Activated naive CD4-positive, alpha-beta T cell treated with anti-CD3 and anti-CD28 coated beads, Interleukin-2, amount 50 U/mL, for 72 hours (primary cell): ENCODE results near the gene TMCO4. TPM values are rescaled to one million over a fixed set of nuclear protein-coding genes. Genes with fewer than 3 reads are reported as not detected.

Experiments used
- ATAC-seq, 2 donors: fragments of 150-1000 bp; cut with Tn5 transposase; 2 replicates each; pipeline ENCODE4 v1.10.0; 2021; ENCODE audit warnings: mild to moderate bottlenecking in 2 of 2, moderate library complexity in 2 of 2
- DNase-seq, 2 donors: peaks; one replicate each; pipeline ENCODE4 v3.0.0; 2021 to 2022; ENCODE audit warnings: low spot score in 2 of 2
- H3K27ac Mint-ChIP-seq, 2 donors: one replicate each; pipeline ENCODE4 v1.8.0; 2022; ENCODE audit warnings: mild to moderate bottlenecking in 2 of 2, mixed read lengths in 2 of 2
- H3K36me3 Mint-ChIP-seq, 2 donors: one replicate each; pipeline ENCODE4 v1.8.0; 2022; ENCODE audit warnings: mixed read lengths in 2 of 2
- H3K9me3 Mint-ChIP-seq, 2 donors: one replicate each; pipeline ENCODE4 v1.8.0; 2022; ENCODE audit warnings: mixed read lengths in 2 of 2
- total RNA-seq, 2 donors: library from RNA; stranded (reverse); gene quantifications; one replicate each; pipeline ENCODE4 v1.2.3, GENCODE V29; 2022

Gene TMCO4
- total RNA-seq, 2 donors from 2014 or later = 6.9 to 18.7 TPM

DNA sequence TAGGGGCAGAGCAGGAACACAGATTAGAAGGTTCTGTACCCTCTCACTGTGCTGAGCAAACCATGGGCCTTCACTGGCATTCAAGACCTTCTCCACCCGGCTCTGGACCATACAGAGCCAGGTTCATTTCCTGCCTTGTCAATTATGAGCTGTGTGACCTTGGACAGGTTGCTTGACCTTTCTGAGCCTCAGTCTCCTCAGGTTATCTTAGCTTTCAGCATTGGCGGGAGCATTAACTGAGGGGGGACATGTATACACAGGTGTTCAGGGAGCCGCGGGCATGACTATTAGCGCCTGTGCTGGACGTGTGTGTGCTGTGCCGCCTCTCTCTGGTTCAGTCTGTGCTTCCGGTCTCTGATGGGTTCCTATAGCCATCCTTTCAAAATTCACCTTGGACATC, 102.9 kb downstream of the TMCO4 start:
- no peaks in the 10 kb centered on the region for H3K9me3 Mint-ChIP-seq
- ATAC-seq (no peak), DNase-seq (no peak)
- peaks cover 3 to 11% of the 10 kb centered on the region in 2 donors for H3K36me3 Mint-ChIP-seq
- no peak overlapping the region for H3K27ac Mint-ChIP-seq

DNA sequence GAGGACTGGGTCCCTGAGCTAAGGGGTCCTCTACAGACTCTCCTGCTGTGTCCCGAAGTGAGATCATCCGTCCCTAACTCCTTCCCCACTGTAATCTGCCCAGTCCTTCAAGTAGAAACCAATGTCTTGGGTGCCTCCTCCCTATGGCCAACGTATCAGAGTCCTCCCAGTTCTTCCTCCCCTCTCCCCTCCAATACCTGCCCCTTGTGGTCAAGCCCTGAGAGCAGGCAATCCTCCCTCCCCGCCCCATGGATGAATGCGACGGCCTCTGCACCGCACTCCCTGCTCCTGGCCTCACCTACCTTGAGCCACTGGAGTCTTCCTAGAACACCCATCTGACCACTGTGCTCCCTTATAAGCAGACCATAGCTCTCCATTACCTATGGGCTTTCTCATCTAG, 103.9 kb downstream of the TMCO4 start:
- DNase-seq = no peak
- H3K9me3 Mint-ChIP-seq = no peaks in the 10 kb centered on the region
- ATAC-seq = no peak

GRCh38 chr1:19694298-19694697, 105.4 kb downstream of the TMCO4 start:
- Mint-ChIP-seq H3K9me3 (peaks cover 0 to 4% of the 10 kb centered on the region in 2 donors), H3K27ac (no peak overlapping the region), H3K36me3 (peaks cover 16 to 37% of the 10 kb centered on the region in 2 donors)
- DNase-seq (no peak), ATAC-seq (no peak)

More for the DNA sequence above, 103.9 kb downstream of the TMCO4 start:
- H3K27ac Mint-ChIP-seq = peak overlapping the region in 1 of 2 donors; percentile 41
- H3K36me3 Mint-ChIP-seq = peaks cover 6 to 22% of the 10 kb centered on the region in 2 donors

DNA sequence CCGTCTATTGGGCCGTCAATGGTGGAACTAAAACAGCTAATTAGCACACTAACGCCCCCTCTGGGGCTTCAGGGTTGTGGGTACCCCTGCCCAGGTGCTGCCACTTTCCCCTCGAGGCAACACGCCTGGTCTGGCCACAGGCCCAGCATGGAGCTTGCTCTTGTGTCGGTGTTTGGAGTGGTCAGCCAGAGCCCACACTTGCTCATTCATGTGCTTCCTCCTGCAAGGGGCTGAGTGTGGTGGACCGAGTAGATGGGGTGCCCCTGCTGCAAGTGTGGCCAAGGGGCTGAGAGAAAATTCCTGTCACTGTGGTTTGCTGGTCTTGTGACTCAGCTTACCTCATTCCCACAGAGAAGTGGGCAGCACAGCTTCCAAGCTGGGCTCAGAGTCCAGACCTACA, 109.4 kb downstream of the TMCO4 start:
- peaks cover 0 to 4% of the 10 kb centered on the region in 2 donors for H3K9me3 Mint-ChIP-seq
- no peak for DNase-seq
- peak overlapping the region in 1 of 2 donors; percentile 81 for H3K27ac Mint-ChIP-seq
- ATAC-seq = peak in 1 of 2 donors; percentile 66
- peaks cover 21 to 51% of the 10 kb centered on the region in 2 donors for H3K36me3 Mint-ChIP-seq

DNA sequence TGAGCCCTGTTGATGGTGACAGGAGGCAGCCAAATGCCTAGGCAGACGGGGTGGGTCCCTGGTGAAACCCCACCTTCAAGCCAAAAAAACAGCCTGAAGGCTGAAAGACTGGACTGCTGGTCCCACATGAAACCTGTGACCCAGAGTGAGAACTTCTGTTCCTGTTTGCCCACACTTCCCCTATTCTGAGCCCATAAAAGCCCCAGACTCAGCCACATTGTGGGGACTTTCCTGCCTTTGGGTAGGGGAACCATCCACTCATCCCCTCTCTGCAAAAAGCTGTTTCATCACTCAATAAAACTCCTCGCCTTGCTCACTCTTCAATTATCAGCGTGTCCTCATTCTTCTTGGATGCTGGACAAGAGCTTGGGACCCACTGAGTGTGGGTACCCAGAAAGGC, 109.9 kb downstream of the TMCO4 start:
- H3K36me3 Mint-ChIP-seq = peaks cover 21 to 51% of the 10 kb centered on the region in 2 donors
- DNase-seq (no peak), ATAC-seq (peak in 1 of 2 donors; percentile 65)
- peak overlapping the region in 1 of 2 donors; percentile 81 for H3K27ac Mint-ChIP-seq
- peaks cover 0 to 4% of the 10 kb centered on the region in 2 donors for H3K9me3 Mint-ChIP-seq

GRCh38 chr1:19689085-19689757, 110.5 kb downstream of the TMCO4 start:
- DNase-seq = no peak
- peaks cover 0 to 4% of the 10 kb centered on the region in 2 donors for H3K9me3 Mint-ChIP-seq
- ATAC-seq = no peak

DNA sequence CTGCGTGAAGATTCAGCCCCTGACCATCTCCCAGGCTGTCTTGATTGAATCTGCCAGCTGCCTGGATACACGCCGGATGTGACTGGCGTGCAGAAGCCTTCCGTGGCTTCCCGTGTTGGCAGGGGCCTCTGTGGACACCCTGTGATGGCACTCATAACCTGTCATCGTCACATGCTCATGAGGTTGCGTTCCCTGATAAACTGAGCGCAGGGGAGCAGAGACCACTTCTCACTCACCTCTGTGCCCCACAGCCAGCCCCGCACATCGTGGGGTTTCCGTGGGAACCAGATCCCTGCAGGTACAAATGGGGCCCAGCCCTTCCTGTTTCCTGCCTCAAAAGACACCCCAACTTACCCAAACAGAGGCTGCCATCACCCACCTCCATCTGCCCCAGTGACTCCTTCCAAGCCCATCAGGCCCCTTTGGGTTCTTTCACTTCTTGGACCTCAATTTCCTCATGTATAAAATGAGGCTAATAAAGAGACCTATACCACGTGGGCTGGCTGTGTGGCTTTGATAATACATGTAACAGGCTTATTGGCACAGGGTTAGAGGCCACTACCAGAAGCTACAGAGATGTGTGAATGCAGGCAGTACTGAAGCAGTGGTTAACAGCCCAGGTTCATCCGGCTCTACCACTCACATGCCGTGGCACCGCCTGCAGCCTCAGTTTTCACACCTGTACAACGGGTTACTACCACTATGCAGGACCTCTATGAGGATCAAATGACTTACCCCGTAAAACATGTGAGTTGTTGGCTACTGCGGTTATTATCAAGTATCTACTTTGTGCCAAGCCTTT, 111.5 kb downstream of the TMCO4 start:
- Mint-ChIP-seq H3K9me3 (peaks cover 0 to 4% of the 10 kb centered on the region in 2 donors), H3K36me3 (peaks cover 21 to 51% of the 10 kb centered on the region in 2 donors), H3K27ac (no peak overlapping the region)
- no peak for DNase-seq
- ATAC-seq = no peak

More at GRCh38 chr1:19689085-19689757, 110.5 kb downstream of the TMCO4 start:
- H3K27ac Mint-ChIP-seq = peak overlapping the region in 1 of 2 donors; percentile 81
- peaks cover 21 to 51% of the 10 kb centered on the region in 2 donors for H3K36me3 Mint-ChIP-seq

- Mint-ChIP-seq H3K36me3 (peaks cover 21 to 51% of the 10 kb centered on the region in 2 donors), H3K9me3 (peaks cover 0 to 4% of the 10 kb centered on the region in 2 donors), H3K27ac (no peak overlapping the region)
- no peak for ATAC-seq
- DNase-seq = no peak
Observed at GRCh38 chr1:19687414-19687813, 112.3 kb downstream of the TMCO4 start.

GRCh38 chr1:19685994-19686393, 113.7 kb downstream of the TMCO4 start:
- peaks cover 0 to 4% of the 10 kb centered on the region in 2 donors for H3K9me3 Mint-ChIP-seq
- H3K27ac Mint-ChIP-seq = no peak overlapping the region
- ATAC-seq (no peak), DNase-seq (no peak)
- H3K36me3 Mint-ChIP-seq = peaks cover 15 to 37% of the 10 kb centered on the region in 2 donors

GRCh38 chr1:19684677-19685076, 115.0 kb downstream of the TMCO4 start:
- Mint-ChIP-seq H3K9me3 (no peaks in the 10 kb centered on the region), H3K27ac (no peak overlapping the region), H3K36me3 (peaks cover 6 to 24% of the 10 kb centered on the region in 2 donors)
- DNase-seq (no peak), ATAC-seq (no peak)

DNA sequence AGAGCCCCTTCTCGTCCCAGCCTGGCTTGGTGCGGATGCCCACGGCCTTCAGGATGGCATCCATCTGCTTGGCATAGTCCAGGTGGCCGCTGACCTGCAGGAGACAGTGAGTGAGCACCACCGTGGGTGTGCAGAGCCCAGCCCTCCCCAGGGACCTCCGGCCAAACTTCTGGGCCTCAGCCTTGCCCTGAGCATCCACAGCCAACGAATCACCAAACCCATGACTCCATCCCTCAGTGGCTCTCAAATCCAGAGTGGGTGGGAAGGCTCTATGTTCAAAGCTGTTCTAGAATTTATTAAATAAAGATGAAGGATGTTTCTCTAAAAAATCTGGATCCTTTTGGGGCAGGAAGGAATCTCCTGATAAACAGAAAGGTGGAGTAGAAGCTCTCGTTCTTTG, 116.4 kb downstream of the TMCO4 start:
- no peak for DNase-seq
- H3K27ac Mint-ChIP-seq = no peak overlapping the region
- no peak for ATAC-seq
- peaks cover 6 to 11% of the 10 kb centered on the region in 2 donors for H3K36me3 Mint-ChIP-seq
- H3K9me3 Mint-ChIP-seq = no peaks in the 10 kb centered on the region

DNA sequence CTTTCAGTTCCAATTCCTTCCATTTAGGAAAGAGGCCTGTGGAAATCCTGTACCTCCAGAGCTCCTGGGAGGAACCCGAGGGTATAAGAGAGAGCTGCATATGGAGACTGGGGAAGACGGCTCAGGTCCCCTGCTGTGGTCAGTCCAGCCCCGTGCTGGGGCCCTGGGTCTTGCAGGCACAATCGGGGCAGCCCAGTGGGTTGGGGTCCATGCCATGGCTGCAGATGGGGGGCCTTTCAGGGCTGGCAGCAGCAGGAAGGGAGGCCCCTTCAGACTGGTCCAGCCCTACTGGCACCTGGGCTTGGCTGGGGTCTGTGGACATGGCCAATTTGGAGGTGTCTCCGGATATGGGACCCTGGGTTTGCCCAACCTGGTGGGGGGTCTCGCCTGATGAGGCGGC, 116.8 kb downstream of the TMCO4 start:
- H3K36me3 Mint-ChIP-seq = peaks cover 6 to 8% of the 10 kb centered on the region in 2 donors
- no peaks in the 10 kb centered on the region for H3K9me3 Mint-ChIP-seq
- no peak for ATAC-seq
- H3K27ac Mint-ChIP-seq = no peak overlapping the region
- no peak for DNase-seq

GRCh38 chr1:19682257-19682656, 117.5 kb downstream of the TMCO4 start:
- peak overlapping the region in 1 of 2 donors; percentile 29 for H3K27ac Mint-ChIP-seq

DNA sequence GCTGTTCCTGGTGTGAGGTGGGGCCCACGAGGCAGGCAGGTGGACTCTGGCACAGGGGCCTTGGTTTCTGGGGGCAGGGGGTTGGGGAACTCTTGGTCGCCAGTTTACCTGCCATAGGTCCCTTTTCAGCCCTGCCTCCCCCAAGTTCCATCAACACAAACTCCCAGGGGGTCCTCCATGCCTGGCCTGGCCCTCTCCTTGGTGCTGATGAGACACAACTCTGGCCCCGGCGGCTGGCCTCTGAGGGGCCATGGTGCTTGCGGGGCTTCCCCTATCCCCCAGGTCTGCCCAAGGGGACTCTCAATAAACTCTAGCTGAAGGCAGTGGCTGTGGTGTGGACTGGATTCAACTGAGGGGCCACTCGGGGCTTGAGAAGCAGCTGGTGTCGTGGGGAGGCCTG, 119.1 kb downstream of the TMCO4 start:
- DNase-seq = no peak
- no peaks in the 10 kb centered on the region for H3K36me3 Mint-ChIP-seq
- H3K9me3 Mint-ChIP-seq = no peaks in the 10 kb centered on the region
- no peak for ATAC-seq
- no peak overlapping the region for H3K27ac Mint-ChIP-seq

More at GRCh38 chr1:19682257-19682656, 117.5 kb downstream of the TMCO4 start:
- peaks cover 2 to 3% of the 10 kb centered on the region in 2 donors for H3K36me3 Mint-ChIP-seq
- H3K9me3 Mint-ChIP-seq = no peaks in the 10 kb centered on the region
- no peak for ATAC-seq
- no peak for DNase-seq

- ATAC-seq = no peak
- H3K27ac Mint-ChIP-seq = no peak overlapping the region
- H3K9me3 Mint-ChIP-seq = no peaks in the 10 kb centered on the region
- no peaks in the 10 kb centered on the region for H3K36me3 Mint-ChIP-seq
- no peak for DNase-seq
Observed at GRCh38 chr1:19679691-19680090, 120.0 kb downstream of the TMCO4 start.

DNA sequence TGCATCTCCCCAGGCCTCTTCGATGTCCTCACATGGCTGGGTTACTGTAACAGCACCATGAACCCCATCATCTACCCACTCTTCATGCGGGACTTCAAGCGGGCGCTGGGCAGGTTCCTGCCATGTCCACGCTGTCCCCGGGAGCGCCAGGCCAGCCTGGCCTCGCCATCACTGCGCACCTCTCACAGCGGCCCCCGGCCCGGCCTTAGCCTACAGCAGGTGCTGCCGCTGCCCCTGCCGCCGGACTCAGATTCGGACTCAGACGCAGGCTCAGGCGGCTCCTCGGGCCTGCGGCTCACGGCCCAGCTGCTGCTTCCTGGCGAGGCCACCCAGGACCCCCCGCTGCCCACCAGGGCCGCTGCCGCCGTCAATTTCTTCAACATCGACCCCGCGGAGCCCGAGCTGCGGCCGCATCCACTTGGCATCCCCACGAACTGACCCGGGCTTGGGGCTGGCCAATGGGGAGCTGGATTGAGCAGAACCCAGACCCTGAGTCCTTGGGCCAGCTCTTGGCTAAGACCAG, 120.7 kb downstream of the TMCO4 start:
- no peaks in the 10 kb centered on the region for H3K36me3 Mint-ChIP-seq
- ATAC-seq = no peak

GRCh38 chr1:19678493-19678892, 121.2 kb downstream of the TMCO4 start:
- Mint-ChIP-seq H3K36me3 (no peaks in the 10 kb centered on the region), H3K9me3 (no peaks in the 10 kb centered on the region), H3K27ac (no peak overlapping the region)
- DNase-seq (no peak), ATAC-seq (no peak)

More for the DNA sequence above, 120.7 kb downstream of the TMCO4 start:
- Mint-ChIP-seq H3K27ac (no peak overlapping the region), H3K9me3 (no peaks in the 10 kb centered on the region)
- DNase-seq = no peak
